K562 treated with DMSO at 1 percent for 12 hours (cell line): ENCODE measurements around the gene STYXL1. TPM values are rescaled to one million over a fixed set of nuclear protein-coding genes. Genes with fewer than 3 reads are reported as not detected.

ENCODE experiments used
- total RNA-seq: library from RNA; unstranded; fragments of 300-600 nt; gene quantifications from 2 replicates; pipeline ENCODE4 v1.2.3, GENCODE V29; 2022; ENCODE audit not compliant: insufficient read depth

Gene STYXL1, protein sequence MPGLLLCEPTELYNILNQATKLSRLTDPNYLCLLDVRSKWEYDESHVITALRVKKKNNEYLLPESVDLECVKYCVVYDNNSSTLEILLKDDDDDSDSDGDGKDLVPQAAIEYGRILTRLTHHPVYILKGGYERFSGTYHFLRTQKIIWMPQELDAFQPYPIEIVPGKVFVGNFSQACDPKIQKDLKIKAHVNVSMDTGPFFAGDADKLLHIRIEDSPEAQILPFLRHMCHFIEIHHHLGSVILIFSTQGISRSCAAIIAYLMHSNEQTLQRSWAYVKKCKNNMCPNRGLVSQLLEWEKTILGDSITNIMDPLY
- 62.1 and 68.4 TPM in 2 replicates for total RNA-seq

DNA sequence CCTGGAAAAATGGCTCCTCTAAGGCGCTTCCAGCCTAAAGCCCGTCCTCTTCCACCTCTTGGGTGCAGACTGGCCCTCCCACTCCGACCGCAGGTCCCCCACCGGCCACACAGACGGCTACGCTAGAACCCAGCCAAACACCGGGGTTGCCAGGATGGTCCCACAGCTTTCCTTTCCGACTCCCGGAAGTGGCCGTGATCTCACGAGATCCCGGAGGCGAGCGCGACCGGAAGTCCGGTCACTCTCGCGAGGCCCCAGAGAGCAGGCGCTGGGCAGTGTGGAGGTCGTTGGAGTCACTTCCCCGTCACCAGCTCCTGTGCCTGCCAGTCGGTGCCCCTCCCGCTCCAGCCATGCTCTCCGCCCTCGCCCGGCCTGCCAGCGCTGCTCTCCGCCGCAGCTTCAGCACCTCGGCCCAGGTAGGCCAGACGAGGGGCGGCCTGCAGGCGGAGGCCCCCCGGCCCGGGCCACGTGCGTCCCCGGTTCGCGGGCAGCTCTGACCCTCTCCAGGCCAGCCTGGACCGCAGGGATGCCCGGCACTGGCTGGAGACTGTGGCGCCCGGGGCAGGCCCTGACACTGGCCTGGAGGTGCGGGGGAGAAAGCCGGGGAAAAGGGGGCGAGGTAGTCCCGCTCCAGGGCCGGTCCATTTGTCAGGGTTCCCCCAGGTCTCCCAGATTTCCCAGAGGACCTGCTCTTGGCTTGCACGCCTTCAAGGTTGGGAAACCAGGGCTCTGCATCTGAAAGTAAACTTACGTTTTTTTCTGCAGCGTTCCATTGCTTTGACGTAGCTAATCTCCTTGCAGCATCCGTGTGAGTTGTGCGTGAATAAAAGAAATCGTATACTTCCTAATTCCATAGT is at the start of gene STYXL1, which contains the start of gene MDH2:
Gene STYXL1 (minus strand): TSS at position 190 of the 857 bp plus-strand sequence. CDS start 17,477 bp downstream, outside the sequence.
Gene MDH2 (plus strand): TSS at position 296 of the 857 bp plus-strand sequence. CDS start 55 bp downstream, at position 351.

DNA sequence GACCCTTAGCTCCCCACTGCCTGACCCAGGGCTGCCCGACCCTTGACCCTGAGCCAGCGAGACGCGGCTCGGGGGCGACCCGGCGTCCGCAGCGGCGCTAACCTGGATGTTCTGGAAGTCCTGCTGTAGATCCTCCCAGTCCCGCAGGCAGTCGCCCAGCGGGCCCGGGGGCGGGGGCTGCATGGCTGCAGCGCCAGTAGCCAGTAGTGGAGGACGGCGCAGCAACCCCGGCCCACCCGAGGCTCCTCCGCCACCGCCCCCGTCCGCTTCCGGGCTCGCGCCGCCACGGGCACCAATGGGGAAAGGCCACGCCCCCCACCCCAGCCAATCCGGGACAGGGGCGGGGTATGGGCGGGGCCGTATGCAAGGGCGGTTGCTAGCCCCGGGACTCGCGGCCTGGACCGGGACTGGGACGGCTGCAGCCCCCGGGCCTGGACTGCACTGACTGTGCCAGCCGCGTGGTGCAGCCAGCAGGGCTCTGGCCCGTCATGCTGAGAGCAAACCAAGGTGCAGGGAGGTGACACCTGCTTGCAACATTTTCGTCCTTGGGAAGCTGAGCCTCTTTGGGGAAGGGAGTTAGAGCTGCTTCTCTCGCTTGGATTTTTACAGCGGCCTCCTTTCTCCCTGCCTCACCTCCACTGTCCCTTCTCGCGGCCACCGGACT is 53.3 kb downstream of the STYXL1 start, which contains the start of gene TMEM120A:
Gene TMEM120A (minus strand): TSS at position 208 of the 664 bp plus-strand sequence. CDS start 25 bp downstream, at position 183.

Other genes with a start within 250 kb of the STYXL1 start
- not detected in 2 replicates for gene CCL24, start 234.2 kb downstream of the STYXL1 start, total RNA-seq
- 104 and 128 TPM in 2 replicates for gene RHBDD2, start 169.0 kb downstream of the STYXL1 start, total RNA-seq
- 163 and 184 TPM in 2 replicates for gene POR, start 132.8 kb downstream of the STYXL1 start, total RNA-seq
- 48.9 and 54.8 TPM in 2 replicates for gene TMEM120A, start 53.4 kb downstream of the STYXL1 start, total RNA-seq
- gene MDH2, start 106 bp upstream of the STYXL1 start, total RNA-seq: 311 and 317 TPM in 2 replicates
- not detected in 2 replicates for gene SRRM3, start 153.9 kb upstream of the STYXL1 start, total RNA-seq